8988T (cell line): ENCODE measurements around the gene TRABD2B.

Source experiments
- DNase-seq: peaks from one replicate; pipeline ENCODE4 v3.0.0; 2011

TRABD2B gene

GRCh38 chr1:47997289-47998200 is at the start of gene TRABD2B:
Gene TRABD2B (minus strand): TSS chr1:47997385.
- peak; percentile 94 for DNase-seq

- no peak for DNase-seq
Observed at GRCh38 chr1:48044311-48044710, 47.1 kb upstream of the TRABD2B start.

- no peak for DNase-seq
Observed at GRCh38 chr1:48043622-48044021, 46.4 kb upstream of the TRABD2B start.

GRCh38 chr1:48040154-48040553 is 43.0 kb upstream of the TRABD2B start:
- DNase-seq: no peak

GRCh38 chr1:48039088-48040054 is 42.2 kb upstream of the TRABD2B start:
- DNase-seq: no peak

GRCh38 chr1:48038270-48038767 is 41.1 kb upstream of the TRABD2B start:
- DNase-seq: no peak

GRCh38 chr1:48036710-48037355 is 39.6 kb upstream of the TRABD2B start:
- no peak for DNase-seq

- no peak for DNase-seq
Observed at GRCh38 chr1:48035371-48036141, 38.4 kb upstream of the TRABD2B start.

- no peak for DNase-seq
Observed at GRCh38 chr1:48033495-48034045, 36.4 kb upstream of the TRABD2B start.

- no peak for DNase-seq
Observed at GRCh38 chr1:48031676-48032075, 34.5 kb upstream of the TRABD2B start.

- DNase-seq: no peak
Observed at GRCh38 chr1:48030696-48031365, 33.6 kb upstream of the TRABD2B start.

GRCh38 chr1:48030211-48030610 is 33.0 kb upstream of the TRABD2B start:
- no peak for DNase-seq

- no peak for DNase-seq
Observed at GRCh38 chr1:48028218-48029069, 31.3 kb upstream of the TRABD2B start.

GRCh38 chr1:48027533-48027835 is 30.3 kb upstream of the TRABD2B start:
- DNase-seq: no peak

GRCh38 chr1:48026701-48027532 is 29.7 kb upstream of the TRABD2B start:
- no peak for DNase-seq

GRCh38 chr1:48026275-48026674 is 29.1 kb upstream of the TRABD2B start:
- DNase-seq: no peak

GRCh38 chr1:48025076-48025475 is 27.9 kb upstream of the TRABD2B start:
- DNase-seq: no peak

- DNase-seq: no peak
Observed at GRCh38 chr1:48023488-48023887, 26.3 kb upstream of the TRABD2B start.

- DNase-seq: no peak
Observed at GRCh38 chr1:48022306-48022705, 25.1 kb upstream of the TRABD2B start.
